Measurements from ENCODE around the gene DNAH1.
A peak's percentile ranks its signal among the peaks of the same experiment; 100 is the strongest.
"Not testable (repeated sequence)": the region's sequence is repeated elsewhere in the genome, so short reads cannot be mapped to it uniquely, and the experiment has no call there.

The DNAH1 gene

GRCh38 chr3:52279596-52279995 lies 36.5 kb upstream of the DNAH1 start:
- H3K9ac ChIP-seq (ENCODE audit: low read length in 2 of 2), result peak overlapping the region; percentile 0 to 92
- H3K4me3 ChIP-seq (ENCODE audit: low read length in 2 of 2), result peak overlapping the region; percentile 73 to 91
- H3K9me3 ChIP-seq (ENCODE audit: control insufficient read depth in 2 of 2, low read length in 2 of 2), result no peaks in the 10 kb centered on the region
- H3K4me1 ChIP-seq (ENCODE audit: control insufficient read depth, insufficient read depth, low read length), result peaks cover 24% of the 10 kb centered on the region
- peak overlapping the region; percentile 88 for H3K27ac ChIP-seq (ENCODE audit: low read length)
- peaks cover 0 to 3% of the 10 kb centered on the region in 2 donors for H3K36me3 ChIP-seq (ENCODE audit: control insufficient read depth in 2 of 2, insufficient read depth in 2 of 2, low read length in 2 of 2)
- no peaks in the 10 kb centered on the region for H3K27me3 ChIP-seq (ENCODE audit: control insufficient read depth in 1 of 2, insufficient read depth in 2 of 2, low read length in 2 of 2)

- peak overlapping the region; percentile 17 to 73 for H3K4me3 ChIP-seq (ENCODE audit: low read length in 2 of 2)
Observed at GRCh38 chr3:52280050-52280461, 36.1 kb upstream of the DNAH1 start.

DNA sequence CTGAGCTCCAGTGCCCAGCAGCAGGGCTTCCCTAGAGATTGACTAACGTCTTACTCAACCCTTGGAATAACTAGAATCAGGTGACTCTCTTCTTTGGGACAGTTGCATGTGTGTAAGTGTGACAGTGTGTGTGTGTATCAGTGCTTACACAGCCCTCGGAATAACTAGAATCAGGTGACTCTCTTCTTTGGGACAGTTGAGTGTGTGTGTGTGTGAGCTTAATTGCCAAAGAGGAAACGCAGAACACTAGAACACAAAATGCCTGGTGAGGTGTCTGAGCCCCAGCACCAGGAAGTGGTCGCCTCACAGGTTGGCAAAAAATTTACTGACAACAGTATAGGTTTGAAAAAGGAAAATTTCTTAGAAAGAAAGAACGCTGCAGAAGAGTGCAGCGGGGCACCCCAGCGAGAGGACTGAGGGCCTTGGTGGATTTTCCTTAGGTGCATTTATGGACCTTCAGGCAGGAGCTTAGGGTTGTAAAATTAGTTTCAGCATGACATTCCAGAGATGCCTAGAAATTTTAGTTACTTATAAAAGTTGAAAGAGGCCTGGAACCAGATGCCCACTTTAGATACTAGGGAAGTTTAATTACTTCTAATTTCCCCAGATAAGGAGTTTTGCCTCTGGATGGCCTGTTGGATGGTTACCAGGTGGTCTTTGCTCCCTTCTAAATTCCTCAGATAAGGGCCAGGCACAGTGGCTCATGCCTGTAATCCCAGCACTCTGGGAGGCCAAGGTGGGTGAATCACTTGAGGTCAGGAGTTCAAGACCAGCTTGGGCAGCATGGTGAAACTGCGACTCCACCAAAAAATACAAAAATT lies 33.9 kb upstream of the DNAH1 start:
- Histone ChIP-seq H3K4me1 (ENCODE audit: control insufficient read depth, insufficient read depth, low read length) (peaks cover 15% of the 10 kb centered on the region), H3K27me3 (ENCODE audit: control insufficient read depth in 1 of 2, insufficient read depth in 2 of 2, low read length in 2 of 2) (no peaks in the 10 kb centered on the region), H3K9ac (ENCODE audit: low read length in 2 of 2) (no peak overlapping the region), H3K9me3 (ENCODE audit: control insufficient read depth in 2 of 2, low read length in 2 of 2) (no peaks in the 10 kb centered on the region), H3K4me3 (ENCODE audit: low read length in 2 of 2) (no peak overlapping the region), H3K36me3 (ENCODE audit: control insufficient read depth in 2 of 2, insufficient read depth in 2 of 2, low read length in 2 of 2) (peaks cover 0 to 3% of the 10 kb centered on the region in 2 donors), H3K27ac (ENCODE audit: low read length) (no peak overlapping the region)

More at GRCh38 chr3:52280050-52280461, 36.1 kb upstream of the DNAH1 start:
- Histone ChIP-seq H3K27me3 (ENCODE audit: control insufficient read depth in 1 of 2, insufficient read depth in 2 of 2, low read length in 2 of 2) (no peaks in the 10 kb centered on the region), H3K9ac (ENCODE audit: low read length in 2 of 2) (peak overlapping the region; percentile 42 to 92), H3K36me3 (ENCODE audit: control insufficient read depth in 2 of 2, insufficient read depth in 2 of 2, low read length in 2 of 2) (peaks cover 0 to 3% of the 10 kb centered on the region in 2 donors), H3K27ac (ENCODE audit: low read length) (peak overlapping the region; percentile 88), H3K4me1 (ENCODE audit: control insufficient read depth, insufficient read depth, low read length) (peaks cover 23% of the 10 kb centered on the region), H3K9me3 (ENCODE audit: control insufficient read depth in 2 of 2, low read length in 2 of 2) (no peaks in the 10 kb centered on the region)

DNA sequence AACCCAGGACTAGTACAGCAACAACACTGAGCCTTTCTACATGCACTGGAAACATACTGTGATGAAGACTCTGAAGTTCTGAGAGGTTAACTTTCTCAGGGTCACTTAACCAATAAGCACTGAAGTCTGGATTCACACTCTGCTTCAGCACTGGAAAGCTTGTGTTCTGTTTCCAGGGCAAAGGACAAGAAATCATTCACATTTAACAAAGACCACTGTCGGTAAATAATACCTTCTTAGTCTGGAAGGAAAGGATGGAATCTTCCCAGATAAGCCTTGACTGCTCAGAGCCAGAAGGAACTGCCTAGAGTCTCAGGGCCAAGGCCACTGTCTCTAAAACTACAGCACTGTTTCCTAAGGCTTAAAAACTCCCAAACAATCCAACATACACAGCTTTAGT lies 32.8 kb upstream of the DNAH1 start:
- Histone ChIP-seq H3K27ac (ENCODE audit: low read length) (no peak overlapping the region), H3K4me3 (ENCODE audit: low read length in 2 of 2) (no peak overlapping the region), H3K9ac (ENCODE audit: low read length in 2 of 2) (no peak overlapping the region)

GRCh38 chr3:52284051-52284450 lies 32.1 kb upstream of the DNAH1 start:
- H3K27me3 ChIP-seq (ENCODE audit: control insufficient read depth in 1 of 2, insufficient read depth in 2 of 2, low read length in 2 of 2); H3K27ac ChIP-seq (ENCODE audit: low read length); H3K4me3 ChIP-seq (ENCODE audit: low read length in 2 of 2); H3K9ac ChIP-seq (ENCODE audit: low read length in 2 of 2); H3K36me3 ChIP-seq (ENCODE audit: control insufficient read depth in 2 of 2, insufficient read depth in 2 of 2, low read length in 2 of 2); H3K9me3 ChIP-seq (ENCODE audit: control insufficient read depth in 2 of 2, low read length in 2 of 2): not testable (repeated sequence)
- H3K4me1 ChIP-seq (ENCODE audit: control insufficient read depth, insufficient read depth, low read length), result peaks cover 15% of the 10 kb centered on the region

More for the DNA sequence above, 32.8 kb upstream of the DNAH1 start:
- Histone ChIP-seq H3K4me1 (ENCODE audit: control insufficient read depth, insufficient read depth, low read length) (peaks cover 16% of the 10 kb centered on the region), H3K36me3 (ENCODE audit: control insufficient read depth in 2 of 2, insufficient read depth in 2 of 2, low read length in 2 of 2) (peaks cover 0 to 3% of the 10 kb centered on the region in 2 donors), H3K9me3 (ENCODE audit: control insufficient read depth in 2 of 2, low read length in 2 of 2) (no peaks in the 10 kb centered on the region), H3K27me3 (ENCODE audit: control insufficient read depth in 1 of 2, insufficient read depth in 2 of 2, low read length in 2 of 2) (no peaks in the 10 kb centered on the region)

DNA sequence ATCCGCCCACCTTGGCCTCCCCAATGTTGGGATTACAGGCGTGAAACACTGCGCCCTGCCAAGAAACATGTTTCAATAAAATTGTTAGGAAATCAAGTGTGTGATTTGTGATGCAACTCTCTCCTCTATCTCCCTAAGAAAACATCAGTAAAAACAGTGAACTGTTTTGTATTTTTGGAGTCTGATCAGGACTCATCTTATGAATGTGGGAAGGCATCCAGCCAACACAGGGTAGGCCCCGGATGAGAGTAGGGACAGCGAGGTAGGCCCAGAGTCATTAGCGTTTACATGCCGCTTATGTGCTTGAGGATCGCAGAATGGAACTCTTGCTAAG lies 29.4 kb upstream of the DNAH1 start:
- Histone ChIP-seq H3K27ac (ENCODE audit: low read length) (peak overlapping the region; percentile 100), H3K9ac (ENCODE audit: low read length in 2 of 2) (peak overlapping the region; percentile 96 to 100), H3K9me3 (ENCODE audit: control insufficient read depth in 2 of 2, low read length in 2 of 2) (no peaks in the 10 kb centered on the region), H3K27me3 (ENCODE audit: control insufficient read depth in 1 of 2, insufficient read depth in 2 of 2, low read length in 2 of 2) (no peaks in the 10 kb centered on the region), H3K4me1 (ENCODE audit: control insufficient read depth, insufficient read depth, low read length) (peaks cover 11% of the 10 kb centered on the region), H3K36me3 (ENCODE audit: control insufficient read depth in 2 of 2, insufficient read depth in 2 of 2, low read length in 2 of 2) (peaks cover 0 to 7% of the 10 kb centered on the region in 2 donors), H3K4me3 (ENCODE audit: low read length in 2 of 2) (peak overlapping the region; percentile 93 to 98)

GRCh38 chr3:52288674-52289073 lies 27.4 kb upstream of the DNAH1 start:
- Histone ChIP-seq H3K9me3 (ENCODE audit: control insufficient read depth in 2 of 2, low read length in 2 of 2) (no peaks in the 10 kb centered on the region), H3K36me3 (ENCODE audit: control insufficient read depth in 2 of 2, insufficient read depth in 2 of 2, low read length in 2 of 2) (peaks cover 0 to 9% of the 10 kb centered on the region in 2 donors), H3K27me3 (ENCODE audit: control insufficient read depth in 1 of 2, insufficient read depth in 2 of 2, low read length in 2 of 2) (no peaks in the 10 kb centered on the region), H3K27ac (ENCODE audit: low read length) (no peak overlapping the region), H3K4me1 (ENCODE audit: control insufficient read depth, insufficient read depth, low read length) (peaks cover 11% of the 10 kb centered on the region), H3K4me3 (ENCODE audit: low read length in 2 of 2) (peak overlapping the region; percentile 93 to 98), H3K9ac (ENCODE audit: low read length in 2 of 2) (peak overlapping the region in 1 of 2 donors; percentile 100)

DNA sequence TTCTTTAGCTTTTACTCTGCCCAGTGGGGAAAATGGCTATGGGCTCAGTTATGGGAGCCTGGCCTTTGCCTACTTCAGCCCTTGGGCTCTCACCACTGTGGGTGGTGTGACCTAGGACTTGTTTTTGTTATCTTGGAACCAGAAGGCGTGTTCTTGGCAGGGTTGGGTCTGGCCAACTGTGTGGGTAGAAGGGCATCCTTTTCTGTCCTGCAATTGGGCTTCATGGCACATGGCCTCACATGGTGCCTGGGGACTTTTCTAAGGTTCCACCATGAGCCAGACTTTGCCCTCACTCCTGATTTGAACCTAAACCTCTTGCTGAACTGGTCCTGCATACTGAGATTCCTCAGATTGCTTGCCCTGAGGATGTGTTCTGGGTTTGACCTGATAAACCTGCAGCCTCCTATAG lies 26.8 kb upstream of the DNAH1 start:
- H3K9me3 ChIP-seq (ENCODE audit: control insufficient read depth in 2 of 2, low read length in 2 of 2), result no peaks in the 10 kb centered on the region
- H3K4me3 ChIP-seq (ENCODE audit: low read length in 2 of 2), result no peak overlapping the region
- H3K9ac ChIP-seq (ENCODE audit: low read length in 2 of 2), result no peak overlapping the region
- peaks cover 0 to 9% of the 10 kb centered on the region in 2 donors for H3K36me3 ChIP-seq (ENCODE audit: control insufficient read depth in 2 of 2, insufficient read depth in 2 of 2, low read length in 2 of 2)
- H3K27ac ChIP-seq (ENCODE audit: low read length), result no peak overlapping the region
- H3K4me1 ChIP-seq (ENCODE audit: control insufficient read depth, insufficient read depth, low read length), result peaks cover 11% of the 10 kb centered on the region
- no peaks in the 10 kb centered on the region for H3K27me3 ChIP-seq (ENCODE audit: control insufficient read depth in 1 of 2, insufficient read depth in 2 of 2, low read length in 2 of 2)

GRCh38 chr3:52289747-52290595 lies 26.1 kb upstream of the DNAH1 start:
- H3K4me1 ChIP-seq (ENCODE audit: control insufficient read depth, insufficient read depth, low read length), result peaks cover 11% of the 10 kb centered on the region
- no peak overlapping the region for H3K9ac ChIP-seq (ENCODE audit: low read length in 2 of 2)
- H3K36me3 ChIP-seq (ENCODE audit: control insufficient read depth in 2 of 2, insufficient read depth in 2 of 2, low read length in 2 of 2), result peaks cover 0 to 9% of the 10 kb centered on the region in 2 donors
- H3K27me3 ChIP-seq (ENCODE audit: control insufficient read depth in 1 of 2, insufficient read depth in 2 of 2, low read length in 2 of 2), result no peaks in the 10 kb centered on the region
- H3K27ac ChIP-seq (ENCODE audit: low read length), result no peak overlapping the region
- H3K9me3 ChIP-seq (ENCODE audit: control insufficient read depth in 2 of 2, low read length in 2 of 2), result no peaks in the 10 kb centered on the region
- no peak overlapping the region for H3K4me3 ChIP-seq (ENCODE audit: low read length in 2 of 2)

- H3K4me3 ChIP-seq (ENCODE audit: low read length in 2 of 2), result no peak overlapping the region
- H3K27me3 ChIP-seq (ENCODE audit: control insufficient read depth in 1 of 2, insufficient read depth in 2 of 2, low read length in 2 of 2), result no peaks in the 10 kb centered on the region
- H3K9me3 ChIP-seq (ENCODE audit: control insufficient read depth in 2 of 2, low read length in 2 of 2), result no peaks in the 10 kb centered on the region
- peaks cover 11% of the 10 kb centered on the region for H3K4me1 ChIP-seq (ENCODE audit: control insufficient read depth, insufficient read depth, low read length)
- H3K36me3 ChIP-seq (ENCODE audit: control insufficient read depth in 2 of 2, insufficient read depth in 2 of 2, low read length in 2 of 2), result peaks cover 0 to 9% of the 10 kb centered on the region in 2 donors
- H3K27ac ChIP-seq (ENCODE audit: low read length), result no peak overlapping the region
- no peak overlapping the region for H3K9ac ChIP-seq (ENCODE audit: low read length in 2 of 2)
Observed at GRCh38 chr3:52290596-52291507, 25.3 kb upstream of the DNAH1 start.
